ELR (cell line): Measurements from ENCODE around the gene SLC16A9.
"Not testable (repeated sequence)": the region's sequence is repeated elsewhere in the genome, so short reads cannot be mapped to it uniquely, and the experiment has no call there.

Experiments
- DNase-seq: peaks from one replicate; pipeline ENCODE4 v3.0.0-alpha.2; 2015; ENCODE audit warnings: low read depth

Gene SLC16A9

DNA sequence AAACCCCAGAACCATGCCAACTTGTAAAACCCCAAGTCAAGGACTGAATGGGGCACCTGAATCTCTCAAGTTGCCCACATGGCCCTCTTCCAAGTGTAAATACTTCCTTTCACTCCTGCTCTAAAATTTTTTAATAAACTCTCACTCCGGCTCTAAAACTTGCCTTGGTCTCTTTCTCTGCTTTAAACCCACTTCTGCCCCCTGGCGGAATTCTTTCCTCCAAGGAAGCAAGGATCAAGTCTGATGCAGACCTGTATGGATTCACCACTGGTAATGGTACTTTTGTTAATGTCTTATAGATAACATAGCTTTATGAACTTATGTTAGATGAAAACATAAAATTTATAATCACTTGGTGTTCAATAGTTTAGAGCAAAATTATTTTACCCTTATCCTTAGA, 33.8 kb downstream of the SLC16A9 start:
- DNase-seq, result peak; percentile 26

DNA sequence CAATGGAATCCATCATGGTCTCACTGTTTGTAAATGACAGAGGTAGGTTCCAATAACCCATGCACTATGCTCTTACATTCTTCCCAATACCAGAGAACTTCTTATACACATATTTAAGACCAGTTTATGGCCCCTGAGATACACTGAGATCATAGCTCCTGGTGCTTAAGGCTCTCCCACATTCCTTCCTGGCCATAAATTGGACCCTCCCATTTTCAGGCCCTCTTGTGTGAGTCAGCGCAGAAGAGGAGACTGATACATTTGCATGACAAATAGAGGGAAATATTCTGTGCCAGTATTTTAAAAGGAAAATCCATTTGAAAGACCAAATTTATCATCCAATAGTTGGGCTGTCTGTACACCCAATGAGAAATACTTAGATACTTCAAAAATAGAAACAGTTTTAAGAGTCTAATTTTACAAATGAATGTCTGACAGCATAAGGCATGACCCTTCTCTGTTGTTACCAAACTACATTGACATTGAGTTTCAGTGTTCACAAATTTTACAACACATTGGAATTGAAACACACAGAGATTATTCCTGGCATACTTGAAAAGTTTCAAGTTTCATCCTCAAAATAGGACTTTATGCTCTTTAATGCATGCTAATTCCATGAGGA, 35.3 kb downstream of the SLC16A9 start:
- DNase-seq, result peak; percentile 32

DNA sequence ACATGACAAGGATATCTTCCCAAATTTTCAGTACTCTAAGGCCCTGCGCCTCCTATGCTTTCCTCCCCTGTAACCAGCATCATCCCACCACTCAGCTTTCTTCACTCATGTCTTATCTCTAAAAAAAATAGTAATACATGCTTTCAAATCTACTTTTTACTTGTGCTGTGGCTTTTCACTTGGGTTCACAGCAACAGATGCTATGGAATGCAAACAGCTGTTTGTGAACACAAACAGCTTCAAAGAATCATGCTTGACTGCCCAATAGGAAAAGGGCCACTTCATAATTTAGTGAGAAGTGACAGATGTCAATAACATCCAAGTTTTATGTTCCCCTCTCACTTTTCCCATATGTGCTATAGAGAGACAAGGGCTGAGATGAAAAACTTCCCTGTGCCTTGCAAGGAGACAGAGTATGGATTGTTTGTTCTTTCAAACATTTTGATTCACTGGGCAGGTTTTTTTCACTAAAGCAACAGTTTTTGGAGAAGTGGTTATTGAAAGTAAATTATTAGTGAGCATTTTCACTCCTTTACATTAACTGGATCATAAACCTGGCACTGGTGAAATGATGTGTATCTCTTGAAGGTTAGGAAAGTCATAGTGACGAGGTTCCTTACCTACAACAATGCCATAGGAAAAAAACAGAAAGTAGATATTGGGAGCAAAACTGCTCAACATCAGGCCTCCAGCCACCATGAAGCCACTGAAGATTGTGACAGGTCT, 37.3 kb downstream of the SLC16A9 start:
- DNase-seq, result no peak

DNA sequence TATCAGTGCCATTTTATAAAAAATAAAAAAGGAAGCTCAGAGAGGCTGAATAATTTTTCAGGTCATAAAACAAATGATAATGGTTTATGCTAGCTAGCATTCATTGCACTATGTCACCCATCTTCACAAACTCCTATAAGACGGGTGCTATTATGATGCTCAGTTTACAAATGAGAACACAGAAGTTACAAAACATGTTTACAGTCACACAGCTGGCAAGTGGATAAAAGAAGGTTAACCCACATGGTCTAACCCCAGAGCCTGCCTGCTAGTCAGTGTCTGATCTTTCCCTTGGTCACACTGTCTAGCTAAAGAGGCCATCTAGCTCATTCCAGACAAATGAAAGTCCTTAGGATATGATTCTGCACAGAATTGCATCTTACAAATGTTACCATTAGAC, 39.4 kb downstream of the SLC16A9 start:
- no peak for DNase-seq

DNA sequence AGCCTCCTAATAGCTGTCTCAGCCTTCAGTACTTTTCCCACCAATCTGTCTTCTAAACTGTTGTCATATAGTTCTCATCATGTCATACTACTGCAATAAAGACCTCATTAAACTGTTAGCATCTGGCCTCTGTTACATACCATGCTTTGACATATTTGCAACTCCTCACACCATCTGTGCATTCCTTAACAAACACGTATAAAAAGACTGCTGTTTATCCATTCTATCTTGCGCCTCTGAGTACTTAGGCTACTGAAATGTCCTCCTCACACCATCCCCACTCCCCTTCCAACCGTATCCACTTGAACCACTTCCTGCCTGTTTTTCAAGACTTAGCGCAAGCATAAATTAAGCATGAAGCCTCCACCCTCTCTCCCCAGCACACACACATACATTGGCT, 41.6 kb downstream of the SLC16A9 start:
- DNase-seq, result no peak

DNA sequence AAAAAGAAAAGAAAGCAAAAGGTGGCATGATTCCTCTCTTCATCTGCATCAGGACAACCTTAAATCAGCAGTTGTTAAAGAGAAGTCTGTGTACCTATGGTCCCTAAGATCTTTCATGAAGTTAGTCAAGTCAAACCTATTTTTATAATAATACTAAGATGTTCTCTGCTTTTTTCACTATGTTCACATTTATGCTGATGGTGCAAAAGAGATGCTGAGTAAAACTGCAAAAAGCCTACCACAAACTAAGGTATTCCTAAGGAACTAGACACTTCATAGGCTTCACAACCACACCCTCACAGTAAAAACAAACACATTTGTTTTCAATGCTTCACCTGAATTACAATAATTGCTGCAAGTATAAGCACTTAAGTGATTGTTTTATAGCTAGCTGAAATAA, 43.3 kb downstream of the SLC16A9 start:
- no peak for DNase-seq

DNA sequence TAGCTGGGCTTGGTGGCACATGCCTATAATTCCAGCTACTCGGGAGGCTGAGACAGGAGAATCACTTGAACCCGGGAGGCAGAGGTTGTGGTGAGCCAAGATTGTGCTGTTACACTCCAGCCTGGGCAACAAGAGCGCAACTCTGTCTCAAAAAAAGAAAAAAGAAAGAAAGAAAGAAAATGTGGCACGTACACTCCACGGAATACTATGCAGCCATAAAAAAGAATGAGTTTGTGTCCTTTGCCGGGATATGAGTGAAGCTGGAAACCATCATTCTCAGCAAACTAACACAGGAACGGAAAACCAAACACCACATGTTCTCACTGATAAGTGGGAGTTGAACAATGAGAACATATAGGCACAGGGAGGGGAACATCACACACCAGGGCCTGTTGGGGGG, 46.4 kb downstream of the SLC16A9 start:
- DNase-seq, result not testable (repeated sequence)

DNA sequence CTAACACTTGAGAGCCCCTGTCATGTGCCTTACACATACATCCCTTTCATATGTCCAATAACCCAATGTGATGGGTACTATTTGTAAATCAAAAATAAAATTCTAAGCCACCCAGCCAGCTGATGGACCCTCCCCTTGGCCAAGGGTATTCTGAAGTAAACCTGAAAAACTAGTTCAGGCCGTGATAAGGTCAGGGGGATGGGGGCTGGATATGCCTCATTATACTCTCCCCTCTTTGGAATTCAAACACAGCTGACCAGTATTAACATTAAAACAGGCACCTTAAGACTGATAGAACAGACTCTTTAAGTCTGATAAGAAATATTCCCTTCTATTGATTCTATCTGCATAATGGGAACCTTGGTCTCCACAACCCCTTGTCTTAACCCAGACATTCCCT, 51.9 kb downstream of the SLC16A9 start:
- no peak for DNase-seq

DNA sequence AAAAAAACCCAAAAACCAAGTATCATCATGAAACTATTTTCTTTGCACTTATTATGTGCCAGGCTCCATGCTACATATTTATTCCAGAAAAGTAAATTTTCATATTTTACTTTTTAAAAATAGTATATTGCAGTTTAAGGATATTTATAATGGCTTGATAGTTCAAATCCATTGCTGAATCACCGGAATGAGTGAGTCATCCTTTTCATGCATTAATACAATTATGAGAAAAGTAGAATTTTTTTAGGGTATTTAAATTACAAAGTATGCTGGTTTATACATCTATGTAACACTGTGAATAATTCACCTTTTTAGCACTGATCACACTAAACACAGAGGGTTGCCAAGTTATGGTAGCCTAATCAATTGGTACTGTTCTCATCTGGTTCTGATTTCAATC, 54.3 kb downstream of the SLC16A9 start:
- peak; percentile 1 for DNase-seq

DNA sequence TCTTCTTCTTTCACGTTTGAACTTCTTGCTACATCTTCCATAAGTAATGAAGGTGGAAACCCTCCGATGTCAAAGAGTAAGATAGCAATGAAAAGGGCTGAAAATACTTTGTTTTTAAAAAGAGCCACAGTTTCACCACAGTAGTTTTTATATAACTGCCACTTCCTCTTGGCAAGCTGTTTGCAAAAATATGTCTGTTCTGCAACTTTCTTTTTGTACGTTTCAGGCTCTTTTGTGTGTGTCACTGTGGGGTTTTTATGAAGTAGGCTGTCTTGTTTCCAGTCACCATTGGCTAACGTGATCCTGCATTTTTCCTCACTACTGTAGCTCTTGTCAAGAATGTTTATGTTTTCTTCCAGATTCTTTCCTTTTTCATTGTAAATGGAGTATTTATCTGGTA, 55.6 kb downstream of the SLC16A9 start:
- no peak for DNase-seq

DNA sequence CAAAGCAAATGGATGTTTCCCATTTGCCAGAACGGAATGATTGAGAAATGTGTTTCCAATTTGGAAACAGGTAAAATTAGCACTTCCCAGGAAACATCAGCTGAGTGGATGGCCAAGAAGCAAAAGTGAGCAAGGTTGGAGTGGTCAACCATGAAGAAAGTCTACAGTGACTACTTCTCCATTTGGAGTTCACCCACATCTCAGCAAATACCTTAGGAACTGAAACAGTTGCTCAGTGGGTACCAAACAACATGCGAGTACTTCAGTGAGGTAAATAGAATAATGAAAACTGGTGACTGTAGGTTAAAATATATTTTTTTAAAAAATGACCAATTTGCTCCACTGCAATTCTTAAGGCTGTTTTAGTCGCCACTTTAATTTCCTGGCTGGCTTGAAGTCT, 57.7 kb downstream of the SLC16A9 start:
- no peak for DNase-seq

DNA sequence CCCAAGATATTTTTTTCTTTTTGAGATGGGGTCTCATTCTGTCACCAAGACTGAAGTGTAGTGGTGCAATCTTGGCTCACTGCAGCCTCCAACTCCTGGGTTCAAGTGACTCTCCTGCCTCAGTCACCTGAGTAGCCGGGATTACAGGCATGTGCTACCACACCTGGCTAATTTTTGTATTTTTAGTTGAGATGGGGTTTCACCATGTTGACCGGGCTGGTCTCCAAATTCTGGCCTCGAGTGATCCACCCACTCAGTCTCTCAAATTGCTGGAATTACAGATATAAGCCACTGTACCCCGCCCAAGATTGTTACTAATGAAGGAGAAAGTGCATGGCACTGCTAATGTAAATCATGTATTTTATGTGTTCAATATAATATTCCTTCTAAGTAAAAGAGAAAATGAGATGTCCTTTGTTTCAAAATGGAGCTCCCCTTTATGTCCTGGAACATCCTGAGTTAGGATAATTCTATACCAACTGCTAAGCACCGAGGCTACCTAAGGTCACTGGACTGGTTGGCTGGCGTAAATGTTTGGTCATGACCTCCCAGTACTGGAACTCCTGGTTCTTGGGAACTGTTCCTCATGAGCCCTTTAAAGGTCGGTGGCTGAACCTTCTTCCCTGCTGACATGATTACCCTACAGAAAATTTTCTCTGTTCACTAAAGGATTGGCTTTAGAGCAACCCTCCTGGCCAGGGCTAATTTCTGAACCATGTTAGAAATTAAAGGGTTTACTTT, 59.9 kb downstream of the SLC16A9 start:
- DNase-seq, result no peak

DNA sequence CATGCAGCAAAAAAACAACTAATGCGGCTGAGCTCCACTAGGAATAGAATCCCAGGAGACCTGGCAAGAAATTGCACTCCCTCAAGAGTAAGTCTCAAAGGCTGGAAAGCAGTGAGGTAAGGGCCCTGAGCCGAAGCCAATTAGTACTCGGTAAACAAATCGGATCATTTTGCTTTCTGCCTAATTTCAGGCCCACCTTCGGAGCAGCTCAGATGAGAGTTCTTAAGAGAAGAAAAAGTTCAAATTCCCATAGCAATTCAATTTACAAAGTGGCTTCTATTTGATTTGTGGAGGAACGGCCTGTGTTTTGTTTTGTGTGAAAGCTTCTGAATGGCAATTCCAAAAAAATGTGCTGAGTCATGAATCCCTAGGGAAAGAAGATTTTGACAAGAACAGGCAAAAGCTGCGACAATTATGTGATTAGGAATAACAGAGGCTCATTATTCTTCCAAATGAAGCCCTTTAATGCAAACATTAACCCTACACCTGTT, 60.9 kb downstream of the SLC16A9 start:
- DNase-seq, result no peak

DNA sequence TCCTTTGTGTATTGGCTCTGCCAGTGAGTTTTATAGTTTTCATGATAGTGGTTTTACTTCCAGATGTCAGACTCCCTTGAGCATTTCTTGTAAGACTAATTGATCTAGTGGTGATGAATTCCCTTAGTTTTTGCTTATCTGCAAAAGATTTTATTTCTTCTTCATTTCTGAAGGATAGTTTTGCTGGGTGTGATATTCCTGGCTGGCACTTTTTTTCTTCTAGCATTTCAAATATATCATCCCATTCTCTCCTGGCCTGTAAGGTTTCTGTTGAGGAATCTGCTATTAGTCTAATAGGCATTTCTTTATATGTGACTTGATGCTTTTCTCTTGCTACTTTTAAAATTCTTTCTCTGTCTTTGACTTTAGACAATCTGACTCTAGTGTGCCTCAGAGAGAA, 64.8 kb downstream of the SLC16A9 start:
- DNase-seq, result no peak

DNA sequence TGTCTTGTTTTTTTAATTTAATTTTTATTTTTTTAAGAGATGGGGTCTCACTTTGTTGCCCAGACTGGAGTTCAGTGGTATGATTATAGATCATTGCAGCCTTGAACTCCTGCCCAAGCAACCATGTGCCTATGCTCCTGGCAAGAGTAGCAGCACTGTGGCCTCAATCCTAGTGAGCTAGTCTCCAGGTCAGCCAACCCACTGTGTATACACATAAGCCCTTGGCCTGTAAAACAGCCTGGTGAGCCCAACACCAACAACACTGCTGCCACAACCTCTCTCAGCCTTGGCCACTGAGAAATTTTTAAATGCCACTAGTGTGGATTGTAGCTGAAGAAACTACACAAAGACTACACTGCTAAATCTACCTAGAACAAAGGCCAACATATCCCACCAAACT, 68.0 kb downstream of the SLC16A9 start:
- DNase-seq, result not testable (repeated sequence)

DNA sequence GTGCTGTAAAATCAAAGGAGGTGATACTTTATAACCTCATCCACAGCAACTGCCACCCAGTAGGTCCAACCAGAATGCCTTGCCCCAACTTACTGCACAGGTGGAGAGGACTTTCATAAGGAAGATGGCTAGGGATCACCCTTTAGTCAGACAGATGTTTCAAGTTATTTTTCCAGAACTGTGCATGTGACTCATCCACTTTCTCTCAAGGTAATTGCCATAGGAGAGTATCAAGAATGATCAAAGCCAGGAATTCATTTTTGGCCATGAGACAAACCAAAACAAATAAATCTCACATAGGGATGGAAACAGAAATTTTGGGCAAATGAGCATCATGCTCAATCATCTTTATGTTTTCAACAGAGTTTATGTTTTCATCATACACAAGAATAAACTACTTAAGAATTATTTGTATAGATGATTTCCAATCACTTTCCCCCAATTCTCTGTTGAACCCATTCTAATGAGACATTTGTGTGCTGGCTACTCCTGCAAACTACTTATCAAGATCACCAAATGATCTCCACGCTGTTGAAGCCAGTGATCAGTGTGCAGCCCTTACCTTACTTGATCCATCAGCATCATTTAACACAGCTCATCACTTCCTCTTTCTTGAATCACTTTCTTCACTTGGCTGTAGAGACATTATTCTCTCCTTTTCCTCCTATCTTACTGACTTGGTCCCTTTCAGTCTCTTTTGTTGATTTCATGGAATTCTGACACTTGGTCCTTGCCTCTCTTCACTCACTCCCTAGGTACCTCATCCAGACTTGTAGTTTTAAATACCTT, 74.0 kb downstream of the SLC16A9 start:
- no peak for DNase-seq

DNA sequence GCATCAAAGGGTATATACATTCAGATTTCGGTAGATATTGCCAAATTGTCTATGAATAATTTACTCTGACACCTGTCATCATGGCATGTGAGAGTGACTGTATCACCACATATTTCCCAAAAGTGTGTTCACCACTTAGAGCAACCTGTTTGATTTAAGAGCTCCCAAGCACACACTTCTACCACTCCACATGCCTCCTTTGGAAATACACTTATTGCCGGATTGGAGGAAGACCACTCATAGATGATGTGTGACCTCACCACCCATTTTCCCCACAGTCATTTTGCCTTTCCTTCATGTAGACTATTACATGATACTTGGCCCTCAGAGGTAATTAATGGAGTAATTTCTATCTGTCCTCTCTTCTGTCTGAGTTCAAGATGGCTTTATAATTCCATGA, 75.5 kb downstream of the SLC16A9 start:
- DNase-seq, result no peak

DNA sequence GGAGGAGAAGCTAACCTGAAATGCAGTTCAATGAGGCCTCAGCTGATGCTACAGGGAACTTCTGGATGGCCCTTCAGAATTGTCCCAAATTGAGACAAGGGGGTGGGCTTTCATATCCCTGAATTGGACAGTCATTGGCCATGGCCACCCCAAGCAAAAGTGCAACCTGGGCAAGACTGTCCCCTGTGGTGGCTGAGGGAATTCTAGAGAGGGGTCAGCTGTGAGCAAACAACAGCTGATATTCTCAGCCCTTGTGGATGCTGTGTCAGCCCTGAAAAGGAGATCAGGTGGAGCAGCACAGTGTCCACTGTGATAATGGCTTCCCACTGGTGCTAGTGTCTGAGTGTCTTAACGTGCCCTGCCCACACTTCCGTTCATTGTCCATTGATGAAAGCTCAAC, 76.6 kb downstream of the SLC16A9 start:
- DNase-seq, result no peak

DNA sequence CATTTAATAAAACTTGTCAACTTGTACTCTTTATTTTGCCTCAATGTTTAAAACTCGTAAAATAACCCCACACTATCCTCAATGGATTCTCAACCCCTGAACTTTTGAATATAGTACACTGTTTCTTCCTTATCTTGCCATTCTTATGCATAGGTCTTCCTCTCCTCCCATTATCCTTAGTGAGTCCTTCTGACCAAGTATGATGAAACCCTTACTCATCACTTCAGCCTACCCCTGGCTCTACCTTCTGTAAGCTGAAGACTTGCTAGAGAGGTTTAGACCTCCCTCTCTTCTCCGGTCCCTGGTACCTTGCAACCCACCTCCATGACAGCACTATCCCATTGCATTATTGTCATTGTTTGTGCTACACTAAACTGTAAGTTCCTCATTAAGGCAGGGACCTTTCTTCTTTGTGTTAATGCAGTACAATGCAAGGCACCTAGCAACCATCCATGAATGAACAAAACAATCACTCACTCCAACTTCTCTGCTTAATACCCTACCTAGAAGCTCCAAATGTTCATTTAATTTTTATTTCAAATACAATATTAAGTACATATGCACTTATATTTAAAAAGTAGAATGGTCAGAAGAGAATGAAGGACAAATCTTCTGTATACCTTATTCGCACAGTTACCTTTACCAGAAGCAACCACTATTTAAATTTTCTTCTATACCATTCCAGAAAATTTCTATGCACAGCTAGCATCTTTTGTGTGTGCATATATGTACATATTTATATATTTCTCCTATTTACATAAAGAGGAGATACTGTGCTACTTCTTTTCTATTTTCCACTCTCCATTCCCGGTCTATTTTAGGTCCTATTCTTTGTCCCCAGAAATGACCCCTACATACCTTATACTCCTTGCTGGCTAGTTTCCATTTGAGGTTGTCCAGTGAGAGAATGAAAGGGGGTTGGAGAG, 77.5 kb downstream of the SLC16A9 start:
- no peak for DNase-seq

DNA sequence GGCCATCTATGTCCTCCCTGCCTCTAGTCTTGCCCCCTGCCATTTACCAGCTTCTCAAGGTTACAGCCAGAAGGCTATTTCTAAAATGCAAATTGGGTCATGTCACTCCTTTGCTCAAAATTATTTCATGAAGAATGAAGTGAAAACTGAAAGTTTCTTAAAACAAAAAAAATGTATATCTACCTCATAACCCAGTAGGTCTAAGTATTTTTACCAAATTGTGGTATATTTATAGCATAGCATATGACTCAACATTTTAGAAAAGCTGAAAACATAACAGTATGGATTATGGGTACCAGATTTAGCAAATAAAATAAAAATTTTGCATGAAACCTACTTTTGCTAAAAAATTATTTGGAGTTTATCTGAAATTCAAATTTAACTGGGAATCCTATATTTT, 78.4 kb downstream of the SLC16A9 start:
- DNase-seq, result no peak

DNA sequence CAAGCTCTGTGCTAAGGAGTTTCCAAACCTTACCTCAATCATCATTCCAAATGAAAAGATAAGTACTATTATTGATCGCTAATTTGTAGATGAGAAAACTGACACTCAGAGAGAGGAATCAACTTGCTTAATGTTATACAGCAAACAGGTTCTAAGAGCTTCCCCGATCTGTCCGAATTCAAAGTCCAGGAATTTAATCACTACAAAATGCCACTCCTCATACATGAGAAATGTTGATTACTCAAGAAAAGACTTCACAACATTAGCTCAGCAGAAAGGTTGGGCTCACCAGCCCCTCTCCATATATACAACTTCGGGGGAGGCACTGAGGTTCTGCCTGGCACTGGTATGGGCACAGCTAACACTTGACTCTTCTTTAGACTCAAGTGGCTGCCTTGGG, 80.7 kb downstream of the SLC16A9 start:
- no peak for DNase-seq
